ENCODE results near the gene TGFBR3. TPM values are rescaled to one million over a fixed set of nuclear protein-coding genes. Genes with fewer than 3 reads are reported as not detected.
"Not testable (repeated sequence)": the region's sequence is repeated elsewhere in the genome, so short reads cannot be mapped to it uniquely, and the experiment has no call there.

The TGFBR3 gene
- total RNA-seq, 2 experiments from 2014 or later = 12.9 to 13.0 TPM

- ChIA-PET POLR2A (no interaction called here), CTCF (no interaction called here)
- H3K4me1 Mint-ChIP-seq = peaks cover 11% of the 10 kb centered on the region
- peaks cover 13% of the 10 kb centered on the region for H3K9me3 Mint-ChIP-seq
- peak overlapping the region; percentile 42 for H3K27ac Mint-ChIP-seq
- H3K27me3 Mint-ChIP-seq = peaks cover 5% of the 10 kb centered on the region
- H3K4me3 Mint-ChIP-seq = no peak overlapping the region
- no peak for DNase-seq
- H3K36me3 Mint-ChIP-seq (ENCODE audit: low read depth) = peaks cover 6% of the 10 kb centered on the region
Measured at GRCh38 chr1:91842056-91842455, 43.9 kb downstream of the TGFBR3 start.

GRCh38 chr1:91840276-91840675, 45.7 kb downstream of the TGFBR3 start:
- H3K36me3 Mint-ChIP-seq (ENCODE audit: low read depth); H3K4me3 Mint-ChIP-seq; POLR2A ChIA-PET; CTCF ChIA-PET; H3K27me3 Mint-ChIP-seq; DNase-seq; H3K27ac Mint-ChIP-seq: not testable (repeated sequence)
- Mint-ChIP-seq H3K4me1 (peaks cover 11% of the 10 kb centered on the region), H3K9me3 (peaks cover 13% of the 10 kb centered on the region)

GRCh38 chr1:91836331-91837040, 49.5 kb downstream of the TGFBR3 start:
- CTCF ChIA-PET = no interaction called here
- Mint-ChIP-seq H3K27ac (no peak overlapping the region), H3K4me1 (no peaks in the 10 kb centered on the region)

DNA sequence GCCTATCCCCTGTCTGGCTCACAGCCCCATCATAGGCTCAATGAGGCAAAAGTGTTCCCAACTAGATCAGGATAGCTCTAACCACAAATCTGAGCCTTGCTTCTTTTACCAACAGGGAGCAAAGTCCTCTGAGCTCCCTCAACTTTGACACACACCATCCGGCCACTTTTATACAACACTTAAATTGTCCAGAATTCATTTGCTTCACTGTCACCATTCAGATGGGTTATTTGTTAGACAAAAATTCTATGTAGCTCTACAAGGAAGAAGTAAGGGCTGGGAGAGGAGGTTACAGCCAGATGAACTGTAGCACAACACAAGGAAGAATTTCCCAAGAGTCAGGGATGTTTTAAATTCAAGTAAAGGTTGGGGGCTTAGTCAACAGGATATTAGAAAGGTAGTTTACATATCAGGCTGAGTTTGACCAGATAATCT, 50.8 kb downstream of the TGFBR3 start:
- no peaks in the 10 kb centered on the region for H3K9me3 Mint-ChIP-seq
- CTCF ChIA-PET = interaction anchor here (1.2 to 1.6 kb wide), 4 partner anchors 13 to 335 kb away, joined by 3 to 4 read pairs (median 3); partner anchors contain the start of gene CDC7
- H3K27ac Mint-ChIP-seq = no peak overlapping the region
- no peak overlapping the region for H3K4me3 Mint-ChIP-seq
- no peaks in the 10 kb centered on the region for H3K27me3 Mint-ChIP-seq
- DNase-seq = no peak
- peaks cover 4% of the 10 kb centered on the region for H3K36me3 Mint-ChIP-seq (ENCODE audit: low read depth)
- H3K4me1 Mint-ChIP-seq = peaks cover 9% of the 10 kb centered on the region
- POLR2A ChIA-PET = no interaction called here

More at GRCh38 chr1:91836331-91837040, 49.5 kb downstream of the TGFBR3 start:
- Mint-ChIP-seq H3K27me3 (no peaks in the 10 kb centered on the region), H3K9me3 (no peaks in the 10 kb centered on the region), H3K36me3 (ENCODE audit: low read depth) (peaks cover 4% of the 10 kb centered on the region), H3K4me3 (no peak overlapping the region)
- no peak for DNase-seq
- POLR2A ChIA-PET = no interaction called here

- H3K27me3 Mint-ChIP-seq; H3K27ac Mint-ChIP-seq; H3K36me3 Mint-ChIP-seq (ENCODE audit: low read depth); H3K4me3 Mint-ChIP-seq; POLR2A ChIA-PET; DNase-seq; H3K9me3 Mint-ChIP-seq: not testable (repeated sequence)
- peaks cover 13% of the 10 kb centered on the region for H3K4me1 Mint-ChIP-seq
- CTCF ChIA-PET = interaction anchor here (1.2 to 1.6 kb wide), 5 partner anchors 11 to 334 kb away, joined by 3 to 4 read pairs (median 3); partner anchors contain the start of gene CDC7
Measured at GRCh38 chr1:91834549-91834948, 51.4 kb downstream of the TGFBR3 start.

DNA sequence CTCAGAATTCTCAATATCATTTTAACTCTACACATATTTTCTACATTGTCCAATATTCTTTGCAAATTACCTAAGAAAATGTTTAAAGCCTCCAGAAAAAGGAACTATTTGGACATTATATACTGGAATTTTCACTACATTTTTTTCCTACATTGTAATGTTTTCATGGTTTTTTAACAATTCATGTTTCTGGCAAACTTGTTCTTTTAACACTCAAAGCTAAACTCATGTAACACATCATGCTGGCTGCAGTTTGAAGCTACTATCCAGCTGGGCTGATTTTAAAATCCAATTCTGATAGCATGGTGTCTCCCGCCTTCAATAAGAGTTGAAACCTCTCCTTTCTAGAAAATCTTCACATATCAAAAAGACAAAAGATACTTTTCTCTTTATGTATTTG, 52.0 kb downstream of the TGFBR3 start:
- POLR2A ChIA-PET = no interaction called here

DNA sequence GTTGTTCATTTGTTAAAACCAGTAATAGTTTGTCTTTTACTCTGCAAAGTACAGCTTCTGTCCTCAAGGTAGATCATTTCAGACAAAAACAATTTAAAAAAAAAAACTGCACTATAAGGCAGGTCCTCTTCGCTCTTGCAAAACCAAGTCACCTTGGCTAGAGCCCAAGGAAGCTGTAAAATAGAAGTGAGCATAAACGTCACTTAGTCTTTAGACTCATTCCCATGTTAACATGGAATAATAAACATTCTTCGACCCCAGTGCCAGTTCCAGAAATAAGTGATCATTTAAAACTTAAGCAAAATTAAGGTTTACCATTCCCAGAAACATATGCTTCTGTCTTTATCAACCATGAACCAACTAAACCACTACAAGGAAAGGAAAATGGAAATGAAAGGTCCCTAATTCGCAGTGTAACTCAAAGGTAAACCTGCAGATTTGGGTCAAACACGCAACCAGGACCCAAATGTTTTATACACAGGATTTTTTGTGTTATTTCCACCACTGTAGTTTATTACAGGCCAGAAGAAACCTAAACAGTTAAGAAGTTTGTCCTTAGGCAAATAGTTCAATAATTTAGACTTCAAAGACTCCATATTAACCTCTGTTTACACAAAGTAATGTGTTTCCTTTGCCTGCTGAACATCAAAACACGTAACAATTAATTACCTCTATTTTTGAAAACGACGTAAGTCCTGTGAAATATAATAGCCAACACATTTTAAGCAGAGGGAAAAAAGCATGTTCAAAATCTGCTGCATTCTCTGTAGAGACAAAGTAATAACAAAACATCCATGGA, 54.6 kb downstream of the TGFBR3 start:
- DNase-seq = no peak
- CTCF ChIA-PET = interaction anchor here (0.6 kb wide), 1 partner anchor 288 kb away, joined by 3 read pairs; no protein-coding TSS in a partner anchor
- Mint-ChIP-seq H3K27ac (peak overlapping the region; percentile 26), H3K27me3 (no peaks in the 10 kb centered on the region), H3K36me3 (ENCODE audit: low read depth) (peaks cover 4% of the 10 kb centered on the region), H3K9me3 (no peaks in the 10 kb centered on the region), H3K4me3 (no peak overlapping the region), H3K4me1 (peaks cover 13% of the 10 kb centered on the region)
- POLR2A ChIA-PET = no interaction called here

More for the DNA sequence above, 52.0 kb downstream of the TGFBR3 start:
- DNase-seq = no peak
- Mint-ChIP-seq H3K27me3 (no peaks in the 10 kb centered on the region), H3K36me3 (ENCODE audit: low read depth) (peaks cover 4% of the 10 kb centered on the region), H3K4me1 (peaks cover 13% of the 10 kb centered on the region), H3K27ac (no peak overlapping the region), H3K9me3 (no peaks in the 10 kb centered on the region), H3K4me3 (no peak overlapping the region)
- CTCF ChIA-PET = interaction anchor here (1.2 to 1.6 kb wide), 3 partner anchors 11 to 333 kb away, joined by 3 read pairs; partner anchors contain the start of gene CDC7

- Mint-ChIP-seq H3K4me1 (peaks cover 13% of the 10 kb centered on the region), H3K27me3 (no peaks in the 10 kb centered on the region), H3K9me3 (no peaks in the 10 kb centered on the region), H3K27ac (peak overlapping the region; percentile 26), H3K36me3 (ENCODE audit: low read depth) (peaks cover 4% of the 10 kb centered on the region), H3K4me3 (no peak overlapping the region)
- POLR2A ChIA-PET = no interaction called here
- DNase-seq = no peak
- CTCF ChIA-PET = interaction anchor here (0.6 to 0.7 kb wide), 2 partner anchors 13 to 289 kb away, joined by 3 to 4 read pairs; no protein-coding TSS in a partner anchor
Measured at GRCh38 chr1:91830242-91831131, 55.5 kb downstream of the TGFBR3 start.

DNA sequence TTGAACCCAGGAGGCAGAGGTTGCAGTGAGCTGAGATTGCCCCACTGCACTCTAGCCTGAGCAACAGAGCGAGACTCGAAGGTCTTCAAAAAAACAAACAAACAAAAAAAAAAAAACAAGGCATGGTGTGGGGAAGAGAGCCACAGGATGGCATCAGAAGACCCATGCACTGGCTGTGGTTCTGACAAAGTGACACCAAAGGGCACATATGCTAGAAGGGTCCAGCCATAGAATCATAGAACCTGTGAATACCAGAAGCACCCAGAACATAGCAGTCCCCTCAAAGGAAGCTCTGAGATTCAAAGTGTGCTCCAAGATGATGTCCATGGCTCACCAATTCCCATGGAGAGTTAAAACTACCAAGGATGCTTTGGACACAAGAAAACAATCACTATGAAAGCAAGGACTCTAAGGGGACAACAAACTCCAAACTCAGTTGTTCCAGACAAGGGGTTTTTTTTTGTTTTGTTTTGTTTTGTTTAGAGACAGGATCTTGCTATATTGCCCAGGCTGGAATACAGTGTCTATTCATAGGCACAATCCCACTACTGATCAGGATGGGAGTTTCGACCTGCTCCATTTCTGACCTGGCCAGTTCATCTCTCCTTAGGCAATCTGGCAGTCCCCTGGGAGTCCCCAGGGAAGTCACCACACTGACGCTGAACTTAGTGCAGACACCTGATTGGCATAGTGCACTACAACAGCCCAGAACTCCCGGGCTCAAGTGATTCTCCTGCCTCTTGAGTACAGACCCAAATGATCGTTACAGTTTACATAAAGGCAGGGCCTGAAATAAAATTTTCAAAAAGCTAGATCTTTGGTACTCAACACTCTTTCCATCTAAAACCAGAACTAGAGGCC, 56.4 kb downstream of the TGFBR3 start:
- no peak for DNase-seq
- H3K9me3 Mint-ChIP-seq = no peaks in the 10 kb centered on the region
- no peaks in the 10 kb centered on the region for H3K27me3 Mint-ChIP-seq
- H3K4me3 Mint-ChIP-seq = no peak overlapping the region
- CTCF ChIA-PET = interaction anchor here (0.6 to 1.2 kb wide), 4 partner anchors 12 to 323 kb away, joined by 3 to 4 read pairs (median 4); no protein-coding TSS in a partner anchor
- H3K27ac Mint-ChIP-seq = no peak overlapping the region
- peaks cover 13% of the 10 kb centered on the region for H3K4me1 Mint-ChIP-seq
- H3K36me3 Mint-ChIP-seq (ENCODE audit: low read depth) = peaks cover 4% of the 10 kb centered on the region
- POLR2A ChIA-PET = no interaction called here

- no peak overlapping the region for H3K27ac Mint-ChIP-seq
- peaks cover 3% of the 10 kb centered on the region for H3K36me3 Mint-ChIP-seq (ENCODE audit: low read depth)
- ChIA-PET POLR2A (no interaction called here), CTCF (interaction anchor here (0.6 to 1.2 kb wide), 4 partner anchors 9 to 323 kb away, joined by 3 to 4 read pairs (median 3); no protein-coding TSS in a partner anchor)
- DNase-seq = no peak
- no peaks in the 10 kb centered on the region for H3K27me3 Mint-ChIP-seq
- peaks cover 13% of the 10 kb centered on the region for H3K4me1 Mint-ChIP-seq
- no peaks in the 10 kb centered on the region for H3K9me3 Mint-ChIP-seq
- H3K4me3 Mint-ChIP-seq = no peak overlapping the region
Measured at GRCh38 chr1:91828583-91829281, 57.2 kb downstream of the TGFBR3 start.

Measured in activated CD4-positive, alpha-beta T cell treated with anti-CD3 and anti-CD28 coated beads, Interleukin-2, amount 10 ng/mL, durations not matched to agents 7 days and 5 days (primary cell).